ENCODE data around the gene OCA2.

DNA sequence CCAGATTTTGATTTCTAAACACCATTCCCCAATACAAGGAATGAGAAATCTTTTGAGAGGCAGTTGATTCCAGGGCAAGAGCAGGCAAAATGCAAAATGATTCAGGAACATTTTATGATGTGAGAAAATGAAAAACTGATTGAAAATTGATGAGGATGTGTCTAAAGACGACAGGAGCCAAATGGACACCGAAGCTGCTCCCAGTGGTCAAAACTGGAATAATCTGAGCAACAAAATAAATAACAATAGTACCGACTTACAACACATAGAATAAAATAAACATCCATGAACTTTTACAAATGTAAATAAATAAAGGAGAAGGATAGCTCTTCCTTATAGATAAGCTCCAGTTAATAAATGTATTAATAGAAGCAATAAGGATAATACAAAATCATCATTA is 186.8 kb downstream of the OCA2 start:
- TF ChIP-seq EZH2phosphoT487 (IDR thresholded peaks at IDR 0.05; ENCODE audit: insufficient read depth, low read depth) (no peak), EZH2 (IDR thresholded peaks at IDR 0.05; ENCODE audit: insufficient read depth, poor library complexity, severe bottlenecking) (no peak)

All from GM23248 (cell line).